ENCODE results near the gene USP22. TPM values are rescaled to one million over a fixed set of nuclear protein-coding genes. Genes with fewer than 3 reads are reported as not detected.

The USP22 gene
- total and polyA plus RNA-seq, 2 of the 4 experiments (the other 2 are of a cell fraction): 161 to 319 TPM

DNA sequence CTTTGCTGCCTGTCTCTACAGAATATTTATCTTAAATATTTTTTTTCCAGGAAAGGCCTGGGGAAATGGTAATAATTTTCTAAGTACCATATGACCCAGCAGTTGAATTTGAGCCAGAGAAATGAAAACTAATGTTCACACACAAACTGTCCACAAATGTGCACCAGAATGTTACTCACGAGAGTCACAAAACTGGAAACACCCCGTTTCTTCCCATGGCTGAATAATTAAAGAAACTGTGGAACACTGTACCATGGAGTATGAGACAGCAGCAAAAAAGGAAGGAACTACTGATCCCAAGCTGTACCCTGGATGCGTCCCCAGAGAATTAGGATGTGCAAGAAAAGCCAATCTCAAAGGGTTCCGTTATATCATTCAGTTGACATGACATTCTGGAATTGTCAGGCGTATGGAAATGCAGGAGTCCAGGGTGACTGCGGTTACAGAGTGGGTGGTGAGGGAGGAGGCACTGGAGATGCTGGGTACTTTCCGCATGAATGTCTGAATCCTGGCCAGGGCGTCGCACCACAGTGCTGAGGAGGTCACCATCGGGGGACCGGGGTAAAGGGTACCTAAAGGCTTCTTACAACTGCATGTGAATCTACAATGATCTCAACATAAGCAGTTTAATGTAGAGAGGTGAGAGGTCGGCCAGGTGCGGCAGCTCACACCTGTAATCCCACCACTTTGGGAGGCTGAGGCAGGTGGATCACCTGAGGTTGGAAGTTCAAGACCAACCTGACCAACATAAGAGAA lies 34.5 kb downstream of the USP22 start:
- Histone ChIP-seq H4K5ac (ENCODE audit: low read depth, low read length) (no peak overlapping the region), H4K20me1 (ENCODE audit: insufficient read depth, low read length) (peaks cover 91% of the 10 kb centered on the region), H4K91ac (ENCODE audit: insufficient read depth, low read depth, low read length) (no peak overlapping the region), H3K27me3 (ENCODE audit: control insufficient read depth, insufficient read depth, low read length) (no peaks in the 10 kb centered on the region), H3K18ac (ENCODE audit: low read depth, low read length) (no peak overlapping the region), H3K4ac (ENCODE audit: low read depth, low read length) (no peak overlapping the region), H3K56ac (ENCODE audit: extremely low read depth, insufficient read depth, low read length) (no peak overlapping the region), H3K36me3 (ENCODE audit: control insufficient read depth, insufficient read depth, low read length) (peaks cover 90% of the 10 kb centered on the region), H3K4me3 (ENCODE audit: insufficient read depth, low read depth, low read length) (no peak overlapping the region), H2AFZ (replicated peaks; ENCODE audit: low read length, poor library complexity) (no peak overlapping the region), H2AK9ac (replicated peaks; ENCODE audit: low read depth, low read length, poor library complexity) (no peak overlapping the region), H2BK20ac (ENCODE audit: low read depth, low read length) (no peak overlapping the region), H2BK5ac (ENCODE audit: low read depth, low read length, poor library complexity, severe bottlenecking) (no peak overlapping the region), H3K9me1 (ENCODE audit: insufficient read depth, low read length) (peaks cover 3% of the 10 kb centered on the region; the same call in 1 of the 2 replicates), H4K8ac (ENCODE audit: low read depth in 2 of 2, low read length in 2 of 2) (no peak overlapping the region), H2BK15ac (ENCODE audit: low read depth, low read length) (no peak overlapping the region), H3K9me3 (ENCODE audit: control insufficient read depth, insufficient read depth, low read length) (no peaks in the 10 kb centered on the region), H2BK120ac (ENCODE audit: low read depth, low read length) (no peak overlapping the region), H3K4me2 (ENCODE audit: low read depth, low read length) (no peak overlapping the region), H3K4me1 (ENCODE audit: control insufficient read depth, insufficient read depth, low read length) (no peaks in the 10 kb centered on the region), H2AK5ac (ENCODE audit: low read depth, low read length) (no peak overlapping the region), H3K14ac (replicated peaks; ENCODE audit: low read depth, low read length) (no peak overlapping the region), H3K79me1 (ENCODE audit: low read depth in 1 of 2, low read length in 2 of 2) (peaks cover 43 to 87% of the 10 kb centered on the region in 2 experiments), H3K9ac (ENCODE audit: low read depth, low read length) (no peak overlapping the region), H3K27ac (ENCODE audit: insufficient read depth, low read length) (no peak overlapping the region), H3K23ac (ENCODE audit: low read depth, low read length) (no peak overlapping the region)
- ChIA-PET POLR2A (ENCODE audit: unreplicated experiment) (no interaction called here), CTCF (no interaction called here)
- dilution Hi-C loops (cut with HindIII; ENCODE audit: low sequenced_read_pairs, unreplicated experiment): no loop called here
- BruUV-seq (replicated peaks): no TSS peak
- TF ChIP-seq NFE2L2 (IDR thresholded peaks at IDR 0.05; ENCODE audit: low read depth, low read length): no peak
- no peak for TF ChIP-seq RAD21 (IDR thresholded peaks at IDR 0.05; ENCODE audit: low read length)
- TF ChIP-seq FOS (IDR thresholded peaks at IDR 0.05; ENCODE audit: low read depth, low read length): no peak
- no peak for TF ChIP-seq MAFK (IDR thresholded peaks at IDR 0.05; ENCODE audit: low read depth, low read length)
- TF ChIP-seq CHD1 (IDR thresholded peaks at IDR 0.05; ENCODE audit: low read depth, low read length): no peak
- TF ChIP-seq, protein P1, sequence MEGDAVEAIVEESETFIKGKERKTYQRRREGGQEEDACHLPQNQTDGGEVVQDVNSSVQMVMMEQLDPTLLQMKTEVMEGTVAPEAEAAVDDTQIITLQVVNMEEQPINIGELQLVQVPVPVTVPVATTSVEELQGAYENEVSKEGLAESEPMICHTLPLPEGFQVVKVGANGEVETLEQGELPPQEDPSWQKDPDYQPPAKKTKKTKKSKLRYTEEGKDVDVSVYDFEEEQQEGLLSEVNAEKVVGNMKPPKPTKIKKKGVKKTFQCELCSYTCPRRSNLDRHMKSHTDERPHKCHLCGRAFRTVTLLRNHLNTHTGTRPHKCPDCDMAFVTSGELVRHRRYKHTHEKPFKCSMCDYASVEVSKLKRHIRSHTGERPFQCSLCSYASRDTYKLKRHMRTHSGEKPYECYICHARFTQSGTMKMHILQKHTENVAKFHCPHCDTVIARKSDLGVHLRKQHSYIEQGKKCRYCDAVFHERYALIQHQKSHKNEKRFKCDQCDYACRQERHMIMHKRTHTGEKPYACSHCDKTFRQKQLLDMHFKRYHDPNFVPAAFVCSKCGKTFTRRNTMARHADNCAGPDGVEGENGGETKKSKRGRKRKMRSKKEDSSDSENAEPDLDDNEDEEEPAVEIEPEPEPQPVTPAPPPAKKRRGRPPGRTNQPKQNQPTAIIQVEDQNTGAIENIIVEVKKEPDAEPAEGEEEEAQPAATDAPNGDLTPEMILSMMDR (conservative IDR thresholded peaks at IDR 0.05; ENCODE audit: low read depth, low read length): no peak
- no peak for TF ChIP-seq POLR2A (IDR thresholded peaks at IDR 0.05; ENCODE audit: low read depth, low read length)
- TF ChIP-seq RCOR1 (IDR thresholded peaks at IDR 0.05; ENCODE audit: insufficient replicate concordance, low read length): no peak
- TF ChIP-seq MXI1 (IDR thresholded peaks at IDR 0.05; ENCODE audit: borderline replicate concordance, low read depth, low read length): no peak
- TF ChIP-seq, protein P2, sequence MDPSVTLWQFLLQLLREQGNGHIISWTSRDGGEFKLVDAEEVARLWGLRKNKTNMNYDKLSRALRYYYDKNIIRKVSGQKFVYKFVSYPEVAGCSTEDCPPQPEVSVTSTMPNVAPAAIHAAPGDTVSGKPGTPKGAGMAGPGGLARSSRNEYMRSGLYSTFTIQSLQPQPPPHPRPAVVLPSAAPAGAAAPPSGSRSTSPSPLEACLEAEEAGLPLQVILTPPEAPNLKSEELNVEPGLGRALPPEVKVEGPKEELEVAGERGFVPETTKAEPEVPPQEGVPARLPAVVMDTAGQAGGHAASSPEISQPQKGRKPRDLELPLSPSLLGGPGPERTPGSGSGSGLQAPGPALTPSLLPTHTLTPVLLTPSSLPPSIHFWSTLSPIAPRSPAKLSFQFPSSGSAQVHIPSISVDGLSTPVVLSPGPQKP (IDR thresholded peaks at IDR 0.05; ENCODE audit: borderline replicate concordance, low read depth, low read length): no peak
- TF ChIP-seq SMC3 (IDR thresholded peaks at IDR 0.05; ENCODE audit: low read depth, low read length): no peak
- no peak for TF ChIP-seq RFX5 (IDR thresholded peaks at IDR 0.05; ENCODE audit: low read depth, low read length)
- no peak for TF ChIP-seq MAZ (IDR thresholded peaks at IDR 0.05; ENCODE audit: borderline replicate concordance, low read depth, low read length)
- no peak for TF ChIP-seq CEBPB (IDR thresholded peaks at IDR 0.05; ENCODE audit: low read depth, low read length)
- TF ChIP-seq, protein P3, sequence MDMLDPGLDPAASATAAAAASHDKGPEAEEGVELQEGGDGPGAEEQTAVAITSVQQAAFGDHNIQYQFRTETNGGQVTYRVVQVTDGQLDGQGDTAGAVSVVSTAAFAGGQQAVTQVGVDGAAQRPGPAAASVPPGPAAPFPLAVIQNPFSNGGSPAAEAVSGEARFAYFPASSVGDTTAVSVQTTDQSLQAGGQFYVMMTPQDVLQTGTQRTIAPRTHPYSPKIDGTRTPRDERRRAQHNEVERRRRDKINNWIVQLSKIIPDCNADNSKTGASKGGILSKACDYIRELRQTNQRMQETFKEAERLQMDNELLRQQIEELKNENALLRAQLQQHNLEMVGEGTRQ (IDR thresholded peaks at IDR 0.05; ENCODE audit: low read depth, low read length): no peak
- TF ChIP-seq BHLHE40 (IDR thresholded peaks at IDR 0.05; ENCODE audit: low read depth, low read length): no peak
- ATAC-seq (ENCODE audit: low read depth) (no peak), DNase-seq (no peak)
- WGBS, 2 experiments (ENCODE audit: extremely low coverage in 2 of 2, insufficient read length in 1 of 2): 100% methylated on average over 1 of the region's 13 CpGs; no CpG with 5 or more reads in 1 of the 2 experiments
- intact Hi-C loops (cut with micrococcal nuclease): no loop called here
- in situ Hi-C loops (cut with MboI; ENCODE audit: low sequenced_read_pairs): no loop called here
